ENCODE measurements around the gene SLC35F1. TPM values are rescaled to one million over a fixed set of nuclear protein-coding genes. Genes with fewer than 3 reads are reported as not detected.

SLC35F1 gene
- polyA plus RNA-seq, 3 donors, result 2.9 to 3.7 (median 3.0) TPM

GRCh38 chr6:118288355-118289124 lies 381.5 kb downstream of the SLC35F1 start:
- no peak for DNase-seq (ENCODE audit: extremely low read depth in 1 of 11, low read depth in 9 of 11, low spot score in 4 of 11)

GRCh38 chr6:118292558-118292957 lies 385.5 kb downstream of the SLC35F1 start:
- peak in 1 of 11 donors; percentile 9 for DNase-seq (ENCODE audit: extremely low read depth in 1 of 11, low read depth in 9 of 11, low spot score in 4 of 11)

- DNase-seq (ENCODE audit: extremely low read depth in 1 of 11, low read depth in 9 of 11, low spot score in 4 of 11), result no peak
Observed at GRCh38 chr6:118294906-118295305, 387.8 kb downstream of the SLC35F1 start.

- no peak for DNase-seq (ENCODE audit: extremely low read depth in 1 of 11, low read depth in 9 of 11, low spot score in 4 of 11)
Observed at GRCh38 chr6:118295336-118295735, 388.3 kb downstream of the SLC35F1 start.

GRCh38 chr6:118296129-118296901 lies 389.3 kb downstream of the SLC35F1 start:
- DNase-seq (ENCODE audit: extremely low read depth in 1 of 11, low read depth in 9 of 11, low spot score in 4 of 11), result no peak

GRCh38 chr6:118297821-118298220 lies 390.8 kb downstream of the SLC35F1 start:
- DNase-seq (ENCODE audit: extremely low read depth in 1 of 11, low read depth in 9 of 11, low spot score in 4 of 11), result no peak

GRCh38 chr6:118298476-118299427 lies 391.7 kb downstream of the SLC35F1 start:
- no peak for DNase-seq (ENCODE audit: extremely low read depth in 1 of 11, low read depth in 9 of 11, low spot score in 4 of 11)

- DNase-seq (ENCODE audit: extremely low read depth in 1 of 11, low read depth in 9 of 11, low spot score in 4 of 11), result no peak
Observed at GRCh38 chr6:118299457-118299856, 392.4 kb downstream of the SLC35F1 start.

GRCh38 chr6:118304321-118304720 lies 397.3 kb downstream of the SLC35F1 start:
- no peak for DNase-seq (ENCODE audit: extremely low read depth in 1 of 11, low read depth in 9 of 11, low spot score in 4 of 11)

GRCh38 chr6:118305081-118305480 lies 398.0 kb downstream of the SLC35F1 start:
- DNase-seq (ENCODE audit: extremely low read depth in 1 of 11, low read depth in 9 of 11, low spot score in 4 of 11), result no peak

GRCh38 chr6:118306392-118307238 lies 399.6 kb downstream of the SLC35F1 start:
- DNase-seq (ENCODE audit: extremely low read depth in 1 of 11, low read depth in 9 of 11, low spot score in 4 of 11), result no peak

GRCh38 chr6:118307581-118307980 lies 400.5 kb downstream of the SLC35F1 start:
- no peak for DNase-seq (ENCODE audit: extremely low read depth in 1 of 11, low read depth in 9 of 11, low spot score in 4 of 11)

- DNase-seq (ENCODE audit: extremely low read depth in 1 of 11, low read depth in 9 of 11, low spot score in 4 of 11), result no peak
Observed at GRCh38 chr6:118309337-118310093, 402.5 kb downstream of the SLC35F1 start.

- DNase-seq (ENCODE audit: extremely low read depth in 1 of 11, low read depth in 9 of 11, low spot score in 4 of 11), result no peak
Observed at GRCh38 chr6:118313208-118313607, 406.1 kb downstream of the SLC35F1 start.

GRCh38 chr6:118313762-118314161 lies 406.7 kb downstream of the SLC35F1 start:
- DNase-seq (ENCODE audit: extremely low read depth in 1 of 11, low read depth in 9 of 11, low spot score in 4 of 11), result no peak

GRCh38 chr6:118316796-118317384 lies 409.8 kb downstream of the SLC35F1 start:
- DNase-seq (ENCODE audit: extremely low read depth in 1 of 11, low read depth in 9 of 11, low spot score in 4 of 11), result no peak
